ENCODE data around the gene TUT4.

TUT4 gene

GRCh38 chr1:52426371-52426770, 126.5 kb downstream of the TUT4 start:
- no peak overlapping the region for H3K4me3 ChIP-seq (ENCODE audit: insufficient read depth, low read length, poor library complexity, severe bottlenecking)
- H2AFZ ChIP-seq (ENCODE audit: low read depth, low read length, severe bottlenecking), result no peak overlapping the region
- no peaks in the 10 kb centered on the region for H4K20me1 ChIP-seq (ENCODE audit: low read depth, low read length)
- TF ChIP-seq CTCF (IDR thresholded peaks at IDR 0.05; ENCODE audit: insufficient read depth, low read length, poor library complexity, severe bottlenecking) (no peak), EZH2phosphoT487 (conservative IDR thresholded peaks at IDR 0.05; ENCODE audit: low read length) (no peak)
- H3F3A ChIP-seq (ENCODE audit: insufficient read depth), result peaks cover 33% of the 10 kb centered on the region; the same call in 1 of the 2 replicates
- H3K27ac ChIP-seq (ENCODE audit: low read depth, low read length), result no peak overlapping the region
- no peak overlapping the region for H3K9ac ChIP-seq (ENCODE audit: low read length)
- no peaks in the 10 kb centered on the region for H3K27me3 ChIP-seq (ENCODE audit: low read length)
- H3K9me3 ChIP-seq (ENCODE audit: insufficient read depth, low read length), result no peaks in the 10 kb centered on the region
- H3K79me2 ChIP-seq (ENCODE audit: insufficient read depth, low read length), result peaks cover 5% of the 10 kb centered on the region; the same call in 1 of the 2 replicates
- H3K9me2 ChIP-seq (replicated peaks; ENCODE audit: insufficient read depth, low read length), result no peaks in the 10 kb centered on the region
- no peak overlapping the region for H3K4me2 ChIP-seq (ENCODE audit: low read depth, low read length, poor library complexity, severe bottlenecking)
- peaks cover 34% of the 10 kb centered on the region; the same call in 1 of the 2 replicates for H3K36me3 ChIP-seq (ENCODE audit: low read length)

- Histone ChIP-seq H3K9me3 (ENCODE audit: insufficient read depth, low read length) (no peaks in the 10 kb centered on the region), H3F3A (ENCODE audit: insufficient read depth) (peaks cover 47% of the 10 kb centered on the region), H2AFZ (ENCODE audit: low read depth, low read length, severe bottlenecking) (no peak overlapping the region), H3K36me3 (ENCODE audit: low read length) (peaks cover 40% of the 10 kb centered on the region; the same call in 1 of the 2 replicates), H3K27ac (ENCODE audit: low read depth, low read length) (no peak overlapping the region), H3K4me2 (ENCODE audit: low read depth, low read length, poor library complexity, severe bottlenecking) (no peak overlapping the region), H3K9ac (ENCODE audit: low read length) (no peak overlapping the region), H3K27me3 (ENCODE audit: low read length) (no peaks in the 10 kb centered on the region), H3K4me3 (ENCODE audit: insufficient read depth, low read length, poor library complexity, severe bottlenecking) (no peak overlapping the region), H3K79me2 (ENCODE audit: insufficient read depth, low read length) (peaks cover 6% of the 10 kb centered on the region; the same call in 1 of the 2 replicates), H4K20me1 (ENCODE audit: low read depth, low read length) (no peaks in the 10 kb centered on the region), H3K9me2 (replicated peaks; ENCODE audit: insufficient read depth, low read length) (no peaks in the 10 kb centered on the region)
- TF ChIP-seq CTCF (IDR thresholded peaks at IDR 0.05; ENCODE audit: insufficient read depth, low read length, poor library complexity, severe bottlenecking) (no peak), EZH2phosphoT487 (conservative IDR thresholded peaks at IDR 0.05; ENCODE audit: low read length) (no peak)
Observed at GRCh38 chr1:52424813-52425212, 128.1 kb downstream of the TUT4 start.

- Histone ChIP-seq H3K79me2 (ENCODE audit: insufficient read depth, low read length) (peaks cover 6% of the 10 kb centered on the region; the same call in 1 of the 2 replicates), H3K9me2 (replicated peaks; ENCODE audit: insufficient read depth, low read length) (no peaks in the 10 kb centered on the region), H3K4me3 (ENCODE audit: insufficient read depth, low read length, poor library complexity, severe bottlenecking) (no peak overlapping the region), H3K27me3 (ENCODE audit: low read length) (no peaks in the 10 kb centered on the region), H3K27ac (ENCODE audit: low read depth, low read length) (no peak overlapping the region), H3K9ac (ENCODE audit: low read length) (no peak overlapping the region), H3K4me2 (ENCODE audit: low read depth, low read length, poor library complexity, severe bottlenecking) (no peak overlapping the region), H2AFZ (ENCODE audit: low read depth, low read length, severe bottlenecking) (no peak overlapping the region), H3K9me3 (ENCODE audit: insufficient read depth, low read length) (no peaks in the 10 kb centered on the region), H4K20me1 (ENCODE audit: low read depth, low read length) (no peaks in the 10 kb centered on the region), H3K36me3 (ENCODE audit: low read length) (peaks cover 40% of the 10 kb centered on the region; the same call in 1 of the 2 replicates), H3F3A (ENCODE audit: insufficient read depth) (peaks cover 47% of the 10 kb centered on the region)
- TF ChIP-seq CTCF (IDR thresholded peaks at IDR 0.05; ENCODE audit: insufficient read depth, low read length, poor library complexity, severe bottlenecking) (no peak), EZH2phosphoT487 (conservative IDR thresholded peaks at IDR 0.05; ENCODE audit: low read length) (no peak)
Observed at GRCh38 chr1:52424231-52424636, 128.7 kb downstream of the TUT4 start.

Data from SU-DHL-6 (cell line).